GM21737 (cell line): ENCODE measurements around the gene YIPF5.

ENCODE experiments used
- ATAC-seq: cut with Tn5 transposase; IDR thresholded peaks from one replicate; pipeline ENCODE4 v1.9.1; 2021; ENCODE audit warnings: mild to moderate bottlenecking, moderate library complexity; ENCODE audit not compliant: unreplicated experiment

The YIPF5 gene

GRCh38 chr5:144183254-144183889 is 12.9 kb upstream of the YIPF5 start:
- ATAC-seq, result no peak

GRCh38 chr5:144179226-144179625 is 8.8 kb upstream of the YIPF5 start:
- ATAC-seq, result no peak

- ATAC-seq, result no peak
Measured at GRCh38 chr5:144177548-144177947, 7.1 kb upstream of the YIPF5 start.

GRCh38 chr5:144173766-144174165 is 3.3 kb upstream of the YIPF5 start:
- ATAC-seq, result no peak

GRCh38 chr5:144169904-144170275 is 569 bp downstream of the YIPF5 start:
- no peak for ATAC-seq

GRCh38 chr5:144167998-144168397 is 2.5 kb downstream of the YIPF5 start:
- no peak for ATAC-seq

- ATAC-seq, result no peak
Measured at GRCh38 chr5:144166696-144167095, 3.8 kb downstream of the YIPF5 start.

GRCh38 chr5:144162686-144163085 is 7.8 kb downstream of the YIPF5 start:
- ATAC-seq, result no peak

- ATAC-seq, result no peak
Measured at GRCh38 chr5:144156767-144157171, 13.7 kb downstream of the YIPF5 start.

GRCh38 chr5:144151026-144151425 is 19.4 kb downstream of the YIPF5 start:
- no peak for ATAC-seq

- no peak for ATAC-seq
Measured at GRCh38 chr5:144144956-144145751, 25.3 kb downstream of the YIPF5 start.

GRCh38 chr5:144143625-144144024 is 26.8 kb downstream of the YIPF5 start:
- ATAC-seq, result no peak

GRCh38 chr5:144142824-144143162 is 27.7 kb downstream of the YIPF5 start:
- ATAC-seq, result no peak

- ATAC-seq, result peak; percentile 92
Measured at GRCh38 chr5:144142139-144142823, 28.2 kb downstream of the YIPF5 start.

GRCh38 chr5:144141585-144141984 is 28.9 kb downstream of the YIPF5 start:
- no peak for ATAC-seq

GRCh38 chr5:144139586-144139985 is 30.9 kb downstream of the YIPF5 start:
- no peak for ATAC-seq

- no peak for ATAC-seq
Measured at GRCh38 chr5:144135113-144135762, 35.2 kb downstream of the YIPF5 start.

GRCh38 chr5:144134194-144134826 is 36.1 kb downstream of the YIPF5 start:
- no peak for ATAC-seq

GRCh38 chr5:144133050-144133633 is 37.3 kb downstream of the YIPF5 start:
- ATAC-seq, result no peak

- no peak for ATAC-seq
Measured at GRCh38 chr5:144131261-144131660, 39.2 kb downstream of the YIPF5 start.

GRCh38 chr5:144130306-144130705 is 40.2 kb downstream of the YIPF5 start:
- ATAC-seq, result no peak
